GM19467 (cell line): ENCODE data around the gene AFF2.
"Not testable (repeated sequence)": the region's sequence is repeated elsewhere in the genome, so short reads cannot be mapped to it uniquely, and the experiment has no call there.

Experiments
- ATAC-seq: cut with Tn5 transposase; IDR thresholded peaks from one replicate; pipeline ENCODE4 v1.9.1; 2021; ENCODE audit warnings: mild to moderate bottlenecking, moderate library complexity; ENCODE audit not compliant: unreplicated experiment

Gene AFF2

GRCh38 chrX:148823986-148824385 lies 323.6 kb downstream of the AFF2 start:
- no peak for ATAC-seq

- ATAC-seq = no peak
These were observed 325.3 kb downstream of the AFF2 start for GRCh38 chrX:148825696-148826095.

GRCh38 chrX:148836741-148837140 lies 336.3 kb downstream of the AFF2 start:
- ATAC-seq = no peak

GRCh38 chrX:148850631-148851030 lies 350.2 kb downstream of the AFF2 start:
- ATAC-seq = no peak

GRCh38 chrX:148854306-148854705 lies 353.9 kb downstream of the AFF2 start:
- no peak for ATAC-seq

- ATAC-seq = no peak
These were observed 356.1 kb downstream of the AFF2 start for GRCh38 chrX:148856505-148856904.

- no peak for ATAC-seq
These were observed 365.1 kb downstream of the AFF2 start for GRCh38 chrX:148865277-148866210.

GRCh38 chrX:148867596-148867995 lies 367.2 kb downstream of the AFF2 start:
- ATAC-seq = no peak

- ATAC-seq = no peak
These were observed 371.2 kb downstream of the AFF2 start for GRCh38 chrX:148871422-148872160.

- ATAC-seq = no peak
These were observed 371.7 kb downstream of the AFF2 start for GRCh38 chrX:148872161-148872535.

GRCh38 chrX:148872881-148873280 lies 372.5 kb downstream of the AFF2 start:
- ATAC-seq = no peak

- no peak for ATAC-seq
These were observed 374.3 kb downstream of the AFF2 start for GRCh38 chrX:148874636-148875246.

GRCh38 chrX:148878371-148878770 lies 378.0 kb downstream of the AFF2 start:
- no peak for ATAC-seq

- ATAC-seq = no peak
These were observed 384.8 kb downstream of the AFF2 start for GRCh38 chrX:148885203-148885602.

- no peak for ATAC-seq
These were observed 393.0 kb downstream of the AFF2 start for GRCh38 chrX:148893395-148893794.

- ATAC-seq = no peak
These were observed 402.2 kb downstream of the AFF2 start for GRCh38 chrX:148902581-148902980.

- ATAC-seq = no peak
These were observed 402.8 kb downstream of the AFF2 start for GRCh38 chrX:148903176-148903575.

- ATAC-seq = no peak
These were observed 404.1 kb downstream of the AFF2 start for GRCh38 chrX:148904421-148905111.

- no peak for ATAC-seq
These were observed 405.0 kb downstream of the AFF2 start for GRCh38 chrX:148905400-148905799.

GRCh38 chrX:148906628-148907027 lies 406.2 kb downstream of the AFF2 start:
- not testable (repeated sequence) for ATAC-seq

- ATAC-seq = no peak
These were observed 409.3 kb downstream of the AFF2 start for GRCh38 chrX:148909758-148910157.
